GM18870 (cell line): Measurements from ENCODE around the gene PPP1R14C.

ENCODE experiments used
- ATAC-seq: cut with Tn5 transposase; IDR thresholded peaks from one replicate; pipeline ENCODE4 v1.9.1; 2021; ENCODE audit warnings: moderate library complexity; ENCODE audit not compliant: unreplicated experiment

The PPP1R14C gene

GRCh38 chr6:150245148-150245935, 102.5 kb downstream of the PPP1R14C start:
- ATAC-seq = no peak

DNA sequence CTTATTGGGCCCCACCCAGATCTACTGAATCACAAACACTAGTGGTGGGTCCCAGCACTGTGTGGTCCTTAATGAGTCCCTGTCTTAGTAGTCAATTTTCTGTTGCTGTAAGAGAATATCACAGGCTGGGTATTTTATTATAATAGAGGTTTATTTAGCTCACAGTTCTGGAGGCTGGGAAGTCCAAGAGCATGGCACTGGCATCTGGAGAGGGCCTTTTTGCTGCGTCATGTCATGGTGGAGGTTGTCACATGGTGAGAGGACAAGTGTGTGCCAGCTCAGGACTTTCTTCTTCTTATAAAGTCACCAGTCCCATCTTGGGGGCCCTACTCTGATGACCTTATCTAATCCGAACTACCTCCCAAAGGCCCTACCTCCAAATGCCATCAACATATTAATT, 105.0 kb downstream of the PPP1R14C start:
- ATAC-seq = no peak

DNA sequence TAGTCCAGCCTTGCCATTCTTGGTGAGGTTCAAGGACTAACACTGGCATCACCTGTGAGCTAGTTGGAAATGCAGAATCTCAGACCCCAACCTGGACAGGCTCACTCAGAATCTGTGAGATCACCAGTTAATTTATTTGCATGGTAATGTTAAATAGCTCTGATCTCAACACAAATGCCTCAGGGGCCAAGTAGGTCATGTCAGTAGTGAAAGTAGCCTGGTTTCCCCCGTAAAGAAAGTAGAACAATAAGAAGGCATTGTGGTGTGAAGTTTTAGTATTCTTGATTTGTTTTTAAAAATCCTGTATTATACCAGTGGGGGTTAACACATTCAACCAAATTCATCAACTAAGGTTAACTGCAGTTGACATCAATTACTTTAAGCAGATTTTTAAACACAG, 105.5 kb downstream of the PPP1R14C start:
- no peak for ATAC-seq

DNA sequence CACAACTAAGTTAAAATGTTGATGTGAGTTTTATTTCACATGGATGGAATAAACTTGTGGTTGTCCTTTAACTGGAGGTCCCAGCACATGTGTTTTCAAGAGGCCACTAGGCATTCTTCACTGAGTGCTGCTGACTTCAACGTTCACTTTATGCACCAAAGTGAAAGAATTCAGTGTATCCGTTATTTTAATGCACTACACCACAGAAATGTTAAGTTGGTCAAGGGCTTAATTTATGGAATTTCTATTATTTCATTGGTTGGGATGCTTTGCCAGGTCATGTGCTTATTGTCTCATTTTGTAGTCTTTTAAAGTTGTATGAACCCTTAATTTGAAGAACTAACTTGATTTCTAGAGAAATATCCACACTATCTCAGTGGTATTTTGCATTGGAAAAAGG, 106.4 kb downstream of the PPP1R14C start:
- no peak for ATAC-seq

DNA sequence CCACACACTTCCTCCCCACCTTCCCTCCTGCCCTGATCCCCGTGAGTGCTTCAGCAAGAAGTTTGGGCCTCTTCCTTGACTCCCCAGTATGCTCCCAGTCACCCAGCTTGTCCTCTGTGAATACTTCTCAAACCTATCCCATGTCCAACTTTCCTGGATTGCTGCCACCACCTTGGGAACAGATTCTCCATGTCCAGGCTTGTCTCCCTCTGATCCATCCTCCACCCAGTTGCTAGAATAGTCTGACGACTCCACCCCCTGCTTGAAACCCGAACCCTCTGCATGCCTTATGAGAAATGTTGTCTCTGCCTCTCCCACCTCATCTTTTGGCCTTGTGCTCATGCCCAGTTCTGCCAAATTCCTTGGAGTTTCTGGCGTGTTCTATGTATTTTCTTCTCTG, 108.0 kb downstream of the PPP1R14C start:
- no peak for ATAC-seq

- ATAC-seq = no peak
These were observed 108.8 kb downstream of the PPP1R14C start for GRCh38 chr6:150251566-150252186.

- no peak for ATAC-seq
These were observed 110.0 kb downstream of the PPP1R14C start for GRCh38 chr6:150252714-150253444.

DNA sequence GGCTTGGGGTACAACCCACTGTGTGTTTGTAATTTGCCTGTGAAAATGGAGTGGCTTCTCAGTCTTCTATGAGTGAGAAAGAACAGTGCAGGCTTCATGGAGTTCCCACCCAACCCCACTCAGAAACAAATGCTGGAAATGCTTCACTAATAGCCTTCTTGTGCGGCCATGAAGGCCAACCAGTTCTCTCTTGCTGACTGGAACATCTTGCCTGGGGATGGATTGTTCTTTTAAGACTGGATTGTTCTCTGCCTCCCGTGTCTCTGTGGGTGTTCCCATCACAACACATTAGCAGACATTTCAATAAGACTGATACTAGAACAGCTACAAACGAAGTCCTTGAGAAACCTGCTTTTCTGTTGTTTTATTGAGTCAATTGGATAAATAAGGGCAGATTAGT, 110.6 kb downstream of the PPP1R14C start:
- ATAC-seq = no peak

DNA sequence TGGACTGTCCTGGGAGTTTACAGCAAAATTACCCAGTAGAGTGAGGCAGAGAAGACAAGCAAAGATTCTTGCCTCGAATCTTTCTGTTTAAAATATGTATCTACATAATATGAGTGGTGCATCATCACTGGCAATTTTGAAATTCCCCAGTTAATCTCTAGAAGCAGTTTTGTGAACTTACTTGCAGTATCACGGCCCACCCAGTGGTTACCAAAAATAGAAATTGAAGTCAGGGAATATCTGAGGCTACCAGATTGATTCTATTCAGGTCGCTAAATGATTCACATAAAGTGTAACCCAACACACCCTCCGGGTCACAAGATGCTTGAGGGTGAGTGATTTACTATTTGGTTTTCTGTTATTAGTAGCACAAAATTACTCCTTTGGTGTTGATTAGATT, 111.9 kb downstream of the PPP1R14C start:
- no peak for ATAC-seq

DNA sequence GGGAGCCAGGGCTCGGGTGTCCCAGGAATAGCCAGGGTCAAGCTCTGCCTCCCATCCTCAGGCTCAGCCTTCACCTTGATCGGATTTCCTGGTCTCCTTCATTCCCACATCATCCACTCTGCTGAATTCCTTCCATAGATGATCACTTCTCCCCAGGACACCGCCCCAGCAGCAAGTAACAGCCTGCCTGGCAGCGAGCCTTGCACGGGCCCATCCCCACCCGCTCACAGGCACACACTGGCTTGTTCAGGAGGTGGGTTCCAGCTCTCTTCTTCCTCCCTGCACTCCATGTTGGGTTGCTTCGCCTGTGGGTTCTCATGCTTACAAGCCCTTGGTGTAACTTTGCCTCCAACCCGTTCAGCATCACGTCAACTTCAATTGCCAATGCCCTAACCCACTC, 113.0 kb downstream of the PPP1R14C start:
- ATAC-seq = no peak

DNA sequence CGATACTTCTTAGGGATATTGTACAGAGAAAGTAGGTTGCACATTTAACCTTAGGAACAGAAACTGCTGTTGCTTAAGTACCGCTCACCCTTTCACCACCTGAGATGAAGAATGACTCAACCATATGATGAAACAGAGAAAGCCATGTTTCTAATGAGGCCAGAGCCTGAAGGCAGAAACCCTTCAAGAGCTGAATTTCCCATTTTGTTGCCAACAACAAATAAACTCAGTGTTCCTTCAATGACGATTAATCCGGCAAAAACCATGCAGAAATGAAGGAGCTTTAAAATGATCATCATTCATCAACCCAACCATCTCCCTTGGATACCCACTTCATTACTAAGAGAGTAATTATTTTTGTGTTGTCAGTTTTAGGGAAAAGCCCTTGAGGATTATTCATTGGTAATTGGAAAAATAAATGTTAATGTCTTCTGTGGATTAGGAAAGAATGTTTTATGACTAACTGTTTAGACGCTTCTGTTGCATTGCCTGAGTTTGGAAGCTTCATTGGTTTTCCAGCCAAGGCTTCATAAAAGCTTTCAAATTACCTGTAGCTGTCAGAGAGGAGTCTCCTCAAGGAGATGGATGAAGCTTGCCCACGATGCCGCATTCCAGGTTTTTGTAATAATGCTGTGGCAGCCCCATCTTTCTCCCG, 113.9 kb downstream of the PPP1R14C start:
- no peak for ATAC-seq

DNA sequence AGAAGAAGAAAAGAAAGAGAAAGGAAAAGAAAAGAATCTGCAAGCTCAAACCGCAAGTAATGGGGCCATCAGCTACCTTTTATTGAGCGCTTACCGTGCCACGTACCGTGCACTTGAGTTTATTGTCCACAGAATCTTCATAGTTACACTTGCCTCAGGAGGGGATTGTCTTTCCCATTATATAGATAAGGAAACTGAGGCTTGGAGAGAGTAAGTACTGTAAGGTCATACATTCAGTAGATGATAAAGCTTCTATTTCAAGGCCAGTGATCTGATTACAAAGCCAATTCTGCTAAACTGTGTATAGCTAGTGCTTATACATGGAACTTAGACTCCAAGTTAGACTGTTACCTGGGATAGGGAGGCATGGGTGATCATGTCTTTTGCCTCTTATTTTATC, 115.5 kb downstream of the PPP1R14C start:
- no peak for ATAC-seq

- no peak for ATAC-seq
These were observed 118.1 kb downstream of the PPP1R14C start for GRCh38 chr6:150260931-150261330.

DNA sequence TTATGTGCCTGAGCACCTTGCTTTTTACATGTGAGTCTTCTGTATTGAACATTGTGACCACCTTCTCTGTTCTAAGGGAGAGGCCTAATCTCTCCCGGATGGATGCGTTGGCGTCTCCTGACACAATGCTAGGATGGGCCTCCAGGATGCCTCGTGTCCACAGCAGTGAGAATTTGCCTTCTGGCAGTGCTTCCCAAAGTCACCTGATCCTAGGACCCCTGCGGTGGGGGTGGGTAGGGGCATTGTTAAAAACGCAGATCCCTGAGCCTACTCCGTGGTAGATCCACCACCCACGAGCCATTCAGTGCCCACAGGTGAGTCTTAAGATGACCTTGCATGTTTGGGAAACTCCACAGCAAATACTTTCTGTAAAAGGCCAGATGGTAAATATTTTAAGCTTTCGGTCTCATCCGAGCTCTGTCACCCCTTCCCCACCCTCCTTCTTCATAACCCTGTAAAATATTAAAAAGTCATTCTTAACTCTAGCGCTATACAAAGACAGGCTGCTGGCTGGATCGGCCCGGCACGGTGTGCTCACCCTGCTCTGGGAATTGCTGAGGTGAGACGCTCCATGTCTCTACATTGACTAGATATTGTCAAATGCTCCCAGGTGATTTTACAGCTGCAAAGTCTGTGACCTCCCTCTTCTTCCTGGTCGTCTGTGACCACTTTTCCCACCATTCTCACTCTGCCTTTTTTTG, 119.3 kb downstream of the PPP1R14C start:
- no peak for ATAC-seq

DNA sequence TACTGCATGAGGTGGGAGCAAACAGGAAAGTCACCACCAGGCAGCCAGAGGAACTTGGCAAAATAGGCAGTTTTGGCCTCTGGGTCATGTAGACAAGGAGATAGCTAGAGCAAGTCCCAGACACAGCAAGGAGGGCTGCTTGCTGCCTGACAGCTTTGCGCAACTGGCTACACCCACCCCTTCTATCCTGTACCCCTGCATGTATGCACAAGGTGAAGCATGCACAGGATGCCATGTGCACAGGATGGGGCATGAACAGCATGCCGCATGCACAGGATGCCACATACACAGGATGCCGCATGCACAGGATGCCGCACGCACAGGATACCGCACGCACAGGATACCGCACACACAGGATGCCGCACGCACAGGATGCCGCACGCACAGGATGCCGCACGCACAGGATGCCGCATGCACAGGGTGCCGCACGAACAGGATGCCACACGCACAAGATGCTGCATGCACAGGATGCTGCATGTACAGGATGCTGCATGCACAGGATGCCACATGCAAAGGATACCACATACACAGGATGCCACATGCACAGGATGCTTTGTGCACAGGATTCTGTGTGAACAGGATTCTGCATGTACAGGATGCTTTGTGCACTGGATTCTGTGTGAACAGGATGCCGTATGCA, 121.0 kb downstream of the PPP1R14C start:
- no peak for ATAC-seq

- no peak for ATAC-seq
These were observed 123.5 kb downstream of the PPP1R14C start for GRCh38 chr6:150266309-150266708.

DNA sequence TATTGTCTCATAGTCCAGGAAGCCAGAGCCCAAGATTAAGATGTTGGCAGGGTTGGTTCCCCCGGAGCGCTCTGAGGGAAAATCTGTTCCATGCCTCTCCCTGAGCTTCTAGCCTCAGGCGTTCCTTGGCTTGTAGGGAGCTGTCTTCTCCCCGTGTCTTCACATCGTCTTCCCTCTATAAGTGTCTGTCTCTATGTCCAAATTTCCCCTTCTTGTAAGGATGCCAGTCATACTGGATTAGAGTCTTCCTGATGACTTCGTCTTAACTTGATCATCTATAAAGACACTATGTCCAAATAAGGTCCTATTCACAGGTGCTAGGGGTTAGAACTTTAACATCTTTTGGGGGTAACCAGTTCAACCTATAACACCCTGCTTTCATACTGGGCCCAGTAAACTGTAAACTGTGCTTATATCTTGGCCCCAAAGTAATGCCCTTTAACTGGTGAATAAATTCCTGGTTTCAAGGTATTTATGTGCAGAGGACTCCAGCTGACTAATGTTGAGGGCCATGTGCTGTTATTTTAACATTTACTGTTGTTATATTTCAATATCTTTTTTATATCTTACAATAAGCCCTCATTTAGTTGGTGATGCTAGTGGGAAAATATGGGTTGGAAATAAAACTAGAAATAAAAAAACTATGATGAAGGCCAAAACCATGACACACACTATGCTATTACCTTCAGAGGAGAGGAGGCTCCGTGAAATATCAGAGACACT, 124.3 kb downstream of the PPP1R14C start:
- ATAC-seq = no peak

DNA sequence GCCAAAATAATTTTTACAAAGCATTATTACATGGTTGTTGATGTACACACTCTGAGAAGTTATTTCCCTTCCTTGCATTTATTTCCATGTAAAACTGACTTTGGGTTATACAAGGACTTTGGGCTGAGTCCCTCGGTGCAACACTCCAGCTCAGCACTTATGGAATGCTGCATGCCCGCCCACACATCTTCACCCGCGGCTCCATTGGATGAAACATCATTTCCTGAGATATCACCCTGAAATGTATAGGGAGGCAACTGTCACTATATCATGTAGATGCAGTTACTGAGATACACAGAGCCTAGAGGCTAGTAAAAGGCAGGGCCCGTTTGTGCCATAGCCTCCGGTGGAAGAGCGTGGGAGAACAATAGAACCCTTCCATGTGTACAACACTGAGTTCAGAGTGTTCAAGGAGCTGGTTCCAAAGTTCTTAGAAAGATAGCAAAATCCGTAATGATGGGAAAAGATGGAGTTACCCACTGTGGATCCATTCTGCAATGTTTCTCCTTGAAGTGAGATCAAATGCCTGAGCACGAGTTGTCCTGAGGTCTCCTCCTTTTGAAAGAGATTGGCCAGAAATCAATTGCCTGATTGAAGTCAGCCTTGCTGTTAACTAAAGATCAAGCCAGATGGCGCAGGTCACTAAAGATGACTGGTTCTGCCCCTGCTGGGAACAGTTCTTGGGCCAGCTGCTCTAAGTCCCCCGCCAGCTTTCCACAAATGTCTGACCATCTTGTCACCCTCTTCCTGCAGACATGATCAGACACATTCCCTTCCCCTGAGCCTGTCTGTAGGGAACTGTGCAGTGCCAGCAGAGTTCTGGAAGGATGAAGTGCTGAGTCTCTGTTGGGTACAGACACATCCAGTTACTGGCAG, 125.1 kb downstream of the PPP1R14C start:
- no peak for ATAC-seq
